Measurements from ENCODE around the gene CCDC97.
"Not testable (repeated sequence)": the region's sequence is repeated elsewhere in the genome, so short reads cannot be mapped to it uniquely, and the experiment has no call there.

The CCDC97 gene

DNA sequence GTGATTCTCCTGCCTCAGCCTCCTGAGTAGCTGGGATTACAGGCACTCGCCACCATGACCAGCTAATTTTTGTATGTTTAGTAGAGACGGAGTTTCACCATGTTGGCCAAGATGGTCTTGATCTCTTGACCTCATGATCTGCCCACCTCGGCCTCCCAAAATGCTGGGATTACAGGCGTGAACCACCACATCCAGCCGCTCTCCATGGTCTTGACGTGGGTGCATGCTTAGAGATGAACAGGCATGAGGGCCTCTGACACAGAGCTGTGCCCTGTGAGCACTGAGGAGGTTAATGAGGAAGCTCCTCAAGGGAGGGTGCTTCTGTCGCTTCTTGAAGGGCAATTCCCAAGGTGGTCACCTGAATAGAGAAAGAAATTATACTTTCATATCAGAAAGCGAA, 20.2 kb upstream of the CCDC97 start:
- not testable (repeated sequence) for H3K36me3 Mint-ChIP-seq, H3K27ac Mint-ChIP-seq

DNA sequence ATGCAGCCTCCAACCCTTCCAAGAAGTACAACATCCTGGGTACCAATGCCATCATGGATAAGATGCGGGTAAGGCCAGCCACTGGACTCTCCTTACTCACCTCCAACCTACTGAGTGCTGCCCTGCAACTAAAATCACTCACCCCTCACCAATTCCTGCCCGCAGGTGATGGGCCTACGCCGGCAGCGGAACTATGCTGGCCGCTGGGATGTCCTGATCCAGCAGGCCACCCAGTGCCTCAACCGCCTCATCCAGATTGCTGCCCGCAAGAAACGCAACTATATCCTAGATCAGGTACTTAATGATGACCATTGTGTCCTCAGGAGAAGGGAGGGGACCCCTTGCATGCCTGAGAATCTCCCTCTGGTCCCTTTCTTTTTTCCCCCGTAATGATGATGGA, 15.6 kb upstream of the CCDC97 start:
- Mint-ChIP-seq H3K4me3 (no peak overlapping the region), H3K4me1 (peaks cover 42% of the 10 kb centered on the region), H3K27me3 (no peaks in the 10 kb centered on the region), H3K9me3 (no peaks in the 10 kb centered on the region), H3K36me3 (peaks cover 19% of the 10 kb centered on the region), H3K27ac (no peak overlapping the region)

More for the DNA sequence above, 20.2 kb upstream of the CCDC97 start:
- not testable (repeated sequence) for H3K4me3 Mint-ChIP-seq, H3K27me3 Mint-ChIP-seq, H3K9me3 Mint-ChIP-seq
- peaks cover 11% of the 10 kb centered on the region for H3K4me1 Mint-ChIP-seq

DNA sequence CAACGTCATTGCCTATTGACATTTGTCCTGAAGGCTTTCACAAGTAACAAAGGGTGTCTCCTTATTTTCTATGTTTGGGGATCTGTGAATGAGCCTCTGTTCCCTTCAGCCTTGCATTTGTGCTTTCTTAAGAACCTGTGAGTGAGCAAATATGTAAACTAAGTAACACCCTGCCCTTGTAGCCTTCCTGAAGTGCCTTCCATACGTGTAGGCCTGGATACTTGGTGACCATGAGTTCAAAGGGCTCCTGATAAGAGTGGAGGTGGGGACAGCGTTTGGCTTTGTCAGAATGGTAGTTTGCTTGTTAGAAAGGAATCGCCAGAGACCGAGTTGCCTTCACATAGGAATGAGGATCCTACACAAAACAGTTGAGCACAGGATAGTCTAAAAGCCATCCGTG, 14.5 kb upstream of the CCDC97 start:
- H3K27me3 Mint-ChIP-seq = no peaks in the 10 kb centered on the region
- H3K9me3 Mint-ChIP-seq = no peaks in the 10 kb centered on the region
- H3K27ac Mint-ChIP-seq = peak overlapping the region; percentile 56
- no peak overlapping the region for H3K4me3 Mint-ChIP-seq
- H3K36me3 Mint-ChIP-seq = peaks cover 19% of the 10 kb centered on the region
- peaks cover 53% of the 10 kb centered on the region for H3K4me1 Mint-ChIP-seq

GRCh38 chr19:41296433-41296871, 13.5 kb upstream of the CCDC97 start:
- Mint-ChIP-seq H3K27me3 (no peaks in the 10 kb centered on the region), H3K27ac (peak overlapping the region; percentile 97), H3K4me1 (peaks cover 63% of the 10 kb centered on the region), H3K36me3 (peaks cover 19% of the 10 kb centered on the region), H3K4me3 (no peak overlapping the region), H3K9me3 (no peaks in the 10 kb centered on the region)

- H3K4me3 Mint-ChIP-seq = peak overlapping the region; percentile 12
- H3K27me3 Mint-ChIP-seq = no peaks in the 10 kb centered on the region
- no peaks in the 10 kb centered on the region for H3K9me3 Mint-ChIP-seq
- peak overlapping the region; percentile 97 for H3K27ac Mint-ChIP-seq
- peaks cover 21% of the 10 kb centered on the region for H3K36me3 Mint-ChIP-seq
- H3K4me1 Mint-ChIP-seq = peaks cover 76% of the 10 kb centered on the region
These were observed 12.2 kb upstream of the CCDC97 start for GRCh38 chr19:41297628-41298347.

- Mint-ChIP-seq H3K4me3 (no peak overlapping the region), H3K36me3 (peaks cover 23% of the 10 kb centered on the region), H3K4me1 (peaks cover 81% of the 10 kb centered on the region), H3K9me3 (no peaks in the 10 kb centered on the region), H3K27ac (peak overlapping the region; percentile 97), H3K27me3 (no peaks in the 10 kb centered on the region)
These were observed 11.5 kb upstream of the CCDC97 start for GRCh38 chr19:41298348-41298964.

DNA sequence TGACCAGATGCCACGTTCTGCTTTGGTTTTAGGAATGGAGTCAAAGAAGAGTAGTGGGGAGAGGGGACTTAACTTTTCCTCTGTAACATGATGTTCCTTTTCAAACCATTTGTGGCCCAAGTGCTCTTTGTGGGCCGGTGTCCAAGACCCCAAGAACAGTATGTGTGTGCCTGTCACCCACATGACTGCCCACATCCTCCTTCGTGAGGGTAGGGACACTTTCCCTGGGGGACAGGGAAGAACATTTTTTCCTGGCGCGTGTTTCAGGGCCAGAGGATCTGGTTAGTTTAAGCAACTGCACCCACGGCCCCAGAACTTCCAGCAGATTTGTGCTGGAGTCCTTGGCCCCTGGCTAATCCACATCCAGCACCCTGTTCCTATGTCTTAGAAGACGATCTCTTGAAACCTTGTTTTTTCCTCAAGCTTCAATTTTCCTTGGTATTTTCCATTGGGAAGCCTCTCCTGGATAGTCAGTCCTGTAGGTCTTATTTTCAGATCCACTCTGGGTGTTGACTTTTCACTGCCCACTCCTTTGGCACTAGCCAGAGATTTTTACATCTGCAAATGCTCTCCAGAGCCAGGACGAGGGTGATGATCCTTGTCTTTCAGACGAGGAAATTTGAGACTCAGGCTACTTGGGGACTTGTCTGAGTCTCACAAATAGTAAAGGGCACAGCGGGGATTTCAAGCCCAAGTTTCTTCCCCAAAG, 10.8 kb upstream of the CCDC97 start:
- Mint-ChIP-seq H3K4me3 (peak overlapping the region; percentile 9), H3K36me3 (peaks cover 23% of the 10 kb centered on the region), H3K27me3 (no peaks in the 10 kb centered on the region), H3K9me3 (no peaks in the 10 kb centered on the region), H3K4me1 (peaks cover 84% of the 10 kb centered on the region), H3K27ac (peak overlapping the region; percentile 57)

DNA sequence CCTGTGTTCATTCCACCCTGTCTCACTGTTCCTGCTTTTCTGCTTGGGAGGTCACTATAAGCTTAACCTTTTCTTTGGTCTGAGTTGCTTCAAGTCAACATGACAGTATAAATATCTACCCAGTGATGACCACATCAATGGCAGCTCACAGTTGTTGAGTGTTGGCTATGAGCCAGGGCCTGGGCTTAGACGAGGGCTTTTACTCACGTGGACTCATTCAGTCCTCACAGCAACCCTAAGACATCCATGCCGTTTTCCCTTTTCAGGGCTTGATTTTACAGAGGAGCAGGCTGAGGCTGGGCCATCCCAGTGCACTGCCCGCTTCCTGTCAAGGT, 10.2 kb upstream of the CCDC97 start:
- peak overlapping the region; percentile 9 for H3K4me3 Mint-ChIP-seq
- no peaks in the 10 kb centered on the region for H3K27me3 Mint-ChIP-seq
- peaks cover 21% of the 10 kb centered on the region for H3K36me3 Mint-ChIP-seq
- peak overlapping the region; percentile 57 for H3K27ac Mint-ChIP-seq
- peaks cover 86% of the 10 kb centered on the region for H3K4me1 Mint-ChIP-seq
- no peaks in the 10 kb centered on the region for H3K9me3 Mint-ChIP-seq

GRCh38 chr19:41300555-41300954, 9.4 kb upstream of the CCDC97 start:
- peak overlapping the region; percentile 2 for H3K27ac Mint-ChIP-seq
- H3K4me3 Mint-ChIP-seq = peak overlapping the region; percentile 3
- no peaks in the 10 kb centered on the region for H3K27me3 Mint-ChIP-seq
- H3K4me1 Mint-ChIP-seq = peaks cover 93% of the 10 kb centered on the region
- H3K36me3 Mint-ChIP-seq = peaks cover 18% of the 10 kb centered on the region
- no peaks in the 10 kb centered on the region for H3K9me3 Mint-ChIP-seq

- H3K4me1 Mint-ChIP-seq = peaks cover 92% of the 10 kb centered on the region
- peak overlapping the region; percentile 93 for H3K27ac Mint-ChIP-seq
- H3K4me3 Mint-ChIP-seq = peak overlapping the region; percentile 66
- peaks cover 12% of the 10 kb centered on the region for H3K36me3 Mint-ChIP-seq
- H3K9me3 Mint-ChIP-seq = no peaks in the 10 kb centered on the region
- H3K27me3 Mint-ChIP-seq = no peaks in the 10 kb centered on the region
These were observed 7.2 kb upstream of the CCDC97 start for GRCh38 chr19:41302624-41303351.

GRCh38 chr19:41303954-41304353, 6.0 kb upstream of the CCDC97 start:
- Mint-ChIP-seq H3K36me3 (peaks cover 10% of the 10 kb centered on the region), H3K27ac (peak overlapping the region; percentile 56), H3K27me3 (no peaks in the 10 kb centered on the region), H3K9me3 (no peaks in the 10 kb centered on the region), H3K4me1 (peaks cover 92% of the 10 kb centered on the region), H3K4me3 (no peak overlapping the region)

- no peaks in the 10 kb centered on the region for H3K27me3 Mint-ChIP-seq
- H3K27ac Mint-ChIP-seq = peak overlapping the region; percentile 80
- peaks cover 86% of the 10 kb centered on the region for H3K4me1 Mint-ChIP-seq
- H3K4me3 Mint-ChIP-seq = peak overlapping the region; percentile 62
- no peaks in the 10 kb centered on the region for H3K9me3 Mint-ChIP-seq
- H3K36me3 Mint-ChIP-seq = peaks cover 10% of the 10 kb centered on the region
These were observed 5.1 kb upstream of the CCDC97 start for GRCh38 chr19:41304706-41305483.

GRCh38 chr19:41305927-41306793, 3.8 kb upstream of the CCDC97 start:
- H3K27ac Mint-ChIP-seq = peak overlapping the region; percentile 96
- peak overlapping the region; percentile 71 for H3K4me3 Mint-ChIP-seq
- peaks cover 15% of the 10 kb centered on the region for H3K36me3 Mint-ChIP-seq
- H3K9me3 Mint-ChIP-seq = no peaks in the 10 kb centered on the region
- no peaks in the 10 kb centered on the region for H3K27me3 Mint-ChIP-seq
- H3K4me1 Mint-ChIP-seq = peaks cover 82% of the 10 kb centered on the region
